LoVo (cell line): ENCODE data around the gene NCAPH2.

ENCODE experiments used
- DNase-seq: peaks from one replicate; pipeline ENCODE4 v3.0.0-alpha.2; 2016; ENCODE audit warnings: low spot score

Gene NCAPH2

GRCh38 chr22:50474710-50475651 is 33.0 kb upstream of the NCAPH2 start, which contains the start of gene SBF1:
TSS of gene SBF1 (minus strand) at chr22:50475035. CDS start at chr22:50474840, 195 bp downstream.
- DNase-seq = peak; percentile 92

- DNase-seq = no peak
Observed at GRCh38 chr22:50475652-50476002, 32.4 kb upstream of the NCAPH2 start.

- no peak for DNase-seq
Observed at GRCh38 chr22:50476868-50477267, 31.2 kb upstream of the NCAPH2 start.

- no peak for DNase-seq
Observed at GRCh38 chr22:50477923-50478322, 30.1 kb upstream of the NCAPH2 start.

- no peak for DNase-seq
Observed at GRCh38 chr22:50479721-50480120, 28.3 kb upstream of the NCAPH2 start.

- no peak for DNase-seq
Observed at GRCh38 chr22:50481045-50481439, 27.0 kb upstream of the NCAPH2 start.

- DNase-seq = no peak
Observed at GRCh38 chr22:50481440-50482106, 26.5 kb upstream of the NCAPH2 start, which contains the start of gene ADM2. TSS of gene ADM2 (plus strand) at chr22:50481543. CDS start at chr22:50481848, 305 bp downstream.

GRCh38 chr22:50482107-50483074 is 25.6 kb upstream of the NCAPH2 start:
- no peak for DNase-seq

GRCh38 chr22:50483106-50483505 is 24.9 kb upstream of the NCAPH2 start:
- DNase-seq = no peak

GRCh38 chr22:50483556-50483955 is 24.5 kb upstream of the NCAPH2 start:
- DNase-seq = no peak

- DNase-seq = no peak
Observed at GRCh38 chr22:50483977-50484853, 23.8 kb upstream of the NCAPH2 start.

GRCh38 chr22:50485221-50486131 is 22.5 kb upstream of the NCAPH2 start:
- no peak for DNase-seq

GRCh38 chr22:50486561-50487289 is 21.3 kb upstream of the NCAPH2 start, which contains the start of gene MIOX:
TSS of gene MIOX (plus strand) at chr22:50486859. CDS start at chr22:50486898, 39 bp downstream.
- DNase-seq = no peak

GRCh38 chr22:50487290-50488005 is 20.6 kb upstream of the NCAPH2 start:
- no peak for DNase-seq

- no peak for DNase-seq
Observed at GRCh38 chr22:50488006-50488677, 19.9 kb upstream of the NCAPH2 start.

GRCh38 chr22:50488886-50489285 is 19.1 kb upstream of the NCAPH2 start:
- DNase-seq = no peak

GRCh38 chr22:50489363-50490243 is 18.4 kb upstream of the NCAPH2 start:
- no peak for DNase-seq
